Left kidney (tissue), 8 donors: Measurements from ENCODE around the gene ORAI3. TPM values are rescaled to one million over a fixed set of nuclear protein-coding genes. Genes with fewer than 3 reads are reported as not detected.

Source experiments
- DNase-seq: peaks from one replicate; pipeline ENCODE4 v3.0.0-alpha.2; 2013
- long read RNA-seq, 8 donors: transcript quantifications; one replicate each; lab custom pipeline, GENCODE V29; 2026
- polyA plus RNA-seq: library from polyadenylated mRNA; unstranded; fragments of 120-200 nt; gene quantifications from one replicate; pipeline ENCODE4 v1.2.1, GENCODE V29; 2013; ENCODE audit not compliant: insufficient read length

ORAI3 gene
- polyA plus RNA-seq, result 17.2 TPM
- long read RNA-seq, donor 1, transcript ORAI3-201 (2 exons, 2,206 nt), result major isoform, 17 of 20 reads
- long read RNA-seq, donor 1, partial matches to known transcripts, result 0 of 20 reads
- long read RNA-seq, donor 1, other reads (novel, unspliced or antisense), result 0 of 20 reads
- long read RNA-seq, donor 2, transcript ORAI3-201 (2 exons, 2,206 nt), result major isoform, 5 of 6 reads
- long read RNA-seq, donor 2, partial matches to known transcripts, result 0 of 6 reads
- long read RNA-seq, donor 2, other reads (novel, unspliced or antisense), result 0 of 6 reads
- long read RNA-seq, donor 3, transcript ORAI3-201 (2 exons, 2,206 nt), result major isoform, 11 of 14 reads
- long read RNA-seq, donor 3, partial matches to known transcripts, result 0 of 14 reads
- long read RNA-seq, donor 3, other reads (novel, unspliced or antisense), result 0 of 14 reads
- long read RNA-seq, donor 4, result 0 reads
- long read RNA-seq, donor 5, transcript ORAI3-201 (2 exons, 2,206 nt), result major isoform, 16 of 19 reads
- long read RNA-seq, donor 5, partial matches to known transcripts, result 0 of 19 reads
- long read RNA-seq, donor 5, other reads (novel, unspliced or antisense), result 0 of 19 reads
- long read RNA-seq, donor 6, transcript ORAI3-201 (2 exons, 2,206 nt), result major isoform, 14 of 17 reads
- long read RNA-seq, donor 6, partial matches to known transcripts, result 0 of 17 reads
- long read RNA-seq, donor 6, other reads (novel, unspliced or antisense), result 0 of 17 reads
- long read RNA-seq, donor 7, transcript ORAI3-201 (2 exons, 2,206 nt), result major isoform, 13 of 15 reads
- long read RNA-seq, donor 7, partial matches to known transcripts, result 0 of 15 reads
- long read RNA-seq, donor 7, other reads (novel, unspliced or antisense), result 0 of 15 reads
- long read RNA-seq, donor 8, partial matches to known transcripts, result 0 of 3 reads
- long read RNA-seq, donor 8, other reads (novel, unspliced or antisense), result 0 of 3 reads

DNA sequence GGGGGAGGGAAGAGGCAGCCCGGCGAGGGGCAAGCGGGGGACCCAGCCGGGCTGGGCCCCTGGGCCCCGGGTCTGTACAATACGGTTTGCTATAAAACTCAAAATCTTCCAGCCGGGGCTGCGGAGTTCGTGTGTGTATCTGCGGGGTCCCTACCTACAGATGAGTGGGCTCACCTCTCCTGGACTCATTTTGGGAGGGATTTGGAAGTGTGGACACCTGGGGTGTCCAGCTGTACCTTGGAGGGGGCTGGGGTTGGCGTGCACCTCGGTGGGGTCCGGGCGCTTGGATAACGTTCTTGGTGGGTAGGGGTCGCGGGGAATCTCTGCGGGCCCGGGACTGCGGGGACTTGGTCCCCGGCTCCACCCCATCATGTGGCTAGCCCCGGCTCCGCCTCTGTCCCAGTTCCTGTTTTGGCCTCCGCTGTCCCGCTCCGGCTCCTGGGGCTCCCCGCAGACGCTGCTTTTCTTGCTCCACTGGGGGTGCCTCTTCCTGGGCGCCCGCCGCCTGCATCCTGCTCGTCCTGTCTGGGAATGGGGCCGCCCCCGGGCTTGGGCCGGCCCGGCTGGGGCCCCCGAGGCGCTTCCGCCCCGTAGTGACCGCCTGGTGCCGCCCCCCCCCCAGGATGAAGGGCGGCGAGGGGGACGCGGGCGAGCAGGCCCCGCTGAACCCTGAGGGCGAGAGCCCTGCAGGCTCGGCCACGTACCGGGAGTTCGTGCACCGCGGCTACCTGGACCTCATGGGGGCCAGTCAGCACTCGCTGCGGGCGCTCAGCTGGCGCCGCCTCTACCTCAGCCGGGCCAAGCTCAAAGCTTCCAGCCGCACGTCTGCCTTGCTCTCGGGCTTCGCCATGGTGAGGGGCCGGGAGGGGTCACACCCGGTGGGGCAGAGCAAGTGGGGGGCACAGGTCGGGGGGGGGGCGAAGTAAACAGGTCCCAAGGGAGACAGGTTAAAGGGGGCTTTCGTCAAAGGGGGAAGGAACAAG, at the start of gene ORAI3:
ORAI3 (plus strand) TSS at position 402 of the 983 bp plus-strand sequence; CDS start at position 624, 222 bp downstream.
- peak; percentile 65 for DNase-seq

DNA sequence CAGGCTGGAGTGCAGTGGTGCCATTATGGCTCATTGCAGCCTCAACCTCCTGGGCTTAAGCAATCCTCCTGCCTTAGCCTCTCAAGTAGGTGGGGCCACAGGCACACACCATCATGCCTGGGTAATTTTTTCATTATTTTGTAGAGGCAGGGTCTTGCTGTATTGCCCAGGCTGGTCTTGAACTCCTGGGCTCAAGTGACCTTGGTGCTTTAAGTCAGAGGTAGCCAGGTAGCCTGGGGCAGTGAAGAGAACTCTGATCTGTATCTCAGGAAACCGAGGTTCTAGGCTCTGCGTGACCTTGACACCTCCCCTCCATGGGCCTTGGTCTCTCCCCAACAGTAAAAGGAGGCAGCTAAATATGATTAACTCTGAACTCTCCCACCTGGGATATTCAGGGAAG, 49.1 kb upstream of the ORAI3 start:
- DNase-seq, result no peak

DNA sequence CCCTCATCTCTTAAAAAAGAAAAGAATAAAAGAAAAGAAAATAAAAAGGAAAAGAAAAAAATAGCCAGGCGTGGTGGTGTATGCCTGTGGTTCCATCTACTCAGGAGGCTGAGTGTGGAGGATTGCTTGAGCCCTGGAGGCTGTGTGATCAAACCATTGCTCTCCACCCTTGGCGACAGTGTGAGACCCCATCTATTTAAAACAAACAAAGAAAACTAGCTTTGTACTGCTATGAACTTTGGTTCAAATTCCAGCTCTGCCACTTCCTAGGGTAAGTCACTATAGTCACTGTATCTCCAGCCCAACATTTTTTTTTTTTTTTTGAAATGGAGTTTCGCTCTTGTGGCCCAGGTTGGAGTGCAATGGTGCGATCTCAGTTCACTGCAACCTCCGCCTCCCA, 48.3 kb upstream of the ORAI3 start:
- DNase-seq, result no peak

DNA sequence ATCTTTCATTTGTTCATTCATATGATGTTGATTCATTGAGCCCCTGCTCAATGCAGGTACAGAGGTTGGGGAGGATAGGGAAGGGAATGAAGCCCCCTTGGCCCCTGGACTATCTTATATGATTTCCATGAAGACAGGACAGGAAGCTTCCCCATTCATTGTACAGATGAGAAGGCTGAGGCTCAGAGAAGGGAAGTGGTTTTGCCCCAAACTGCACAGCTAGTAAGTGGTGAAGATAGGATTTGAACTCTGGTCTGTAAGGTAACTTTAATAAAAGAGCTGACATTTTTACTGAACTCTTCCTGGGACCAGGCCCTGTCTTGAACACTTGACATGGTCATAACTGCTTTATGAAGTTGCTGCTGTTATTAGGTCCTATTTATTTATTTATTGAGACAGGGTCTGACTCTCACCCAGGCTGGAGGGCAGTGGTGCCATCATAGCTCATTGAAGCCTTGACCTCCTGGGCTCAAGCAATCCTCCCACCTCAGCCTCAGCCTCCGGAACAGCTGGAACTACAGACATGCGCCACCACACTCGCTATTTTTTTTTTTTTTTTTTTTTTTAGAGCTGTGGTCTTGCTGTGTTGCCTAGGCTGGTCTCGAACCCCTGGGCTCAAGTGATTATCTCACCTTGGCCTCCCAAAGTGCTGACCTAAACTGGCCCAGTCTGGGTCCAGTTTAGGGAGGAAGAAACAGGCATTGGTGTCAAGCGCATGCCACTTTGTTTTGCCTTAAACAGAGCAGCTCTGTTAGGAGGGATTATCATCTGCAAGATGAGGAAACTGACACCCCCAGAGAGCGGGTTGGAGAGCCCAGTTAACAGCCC, 47.5 kb upstream of the ORAI3 start:
- DNase-seq, result no peak

DNA sequence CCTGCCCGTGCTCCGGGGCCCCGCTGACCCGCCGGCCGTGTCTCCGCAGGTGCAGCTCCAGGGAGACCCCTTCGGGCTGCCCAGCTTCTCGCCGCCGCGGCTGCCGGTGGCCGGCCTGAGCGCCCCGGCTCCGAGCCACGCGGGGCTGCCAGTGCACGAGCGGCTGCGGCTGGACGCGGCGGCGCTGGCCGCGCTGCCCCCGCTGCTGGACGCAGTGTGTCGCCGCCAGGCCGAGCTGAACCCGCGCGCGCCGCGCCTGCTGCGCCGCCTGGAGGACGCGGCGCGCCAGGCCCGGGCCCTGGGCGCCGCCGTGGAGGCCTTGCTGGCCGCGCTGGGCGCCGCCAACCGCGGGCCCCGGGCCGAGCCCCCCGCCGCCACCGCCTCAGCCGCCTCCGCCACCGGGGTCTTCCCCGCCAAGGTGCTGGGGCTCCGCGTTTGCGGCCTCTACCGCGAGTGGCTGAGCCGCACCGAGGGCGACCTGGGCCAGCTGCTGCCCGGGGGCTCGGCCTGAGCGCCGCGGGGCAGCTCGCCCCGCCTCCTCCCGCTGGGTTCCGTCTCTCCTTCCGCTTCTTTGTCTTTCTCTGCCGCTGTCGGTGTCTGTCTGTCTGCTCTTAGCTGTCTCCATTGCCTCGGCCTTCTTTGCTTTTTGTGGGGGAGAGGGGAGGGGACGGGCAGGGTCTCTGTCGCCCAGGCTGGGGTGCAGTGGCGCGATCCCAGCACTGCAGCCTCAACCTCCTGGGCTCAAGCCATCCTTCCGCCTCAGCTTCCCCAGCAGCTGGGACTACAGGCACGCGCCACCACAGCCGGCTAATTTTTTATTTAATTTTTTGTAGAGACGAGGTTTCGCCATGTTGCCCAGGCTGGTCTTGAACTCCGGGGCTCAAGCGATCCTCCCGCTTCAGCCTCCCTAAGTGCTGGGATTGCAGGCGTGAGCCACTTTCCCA, 46.6 kb upstream of the ORAI3 start:
- DNase-seq, result peak; percentile 56

DNA sequence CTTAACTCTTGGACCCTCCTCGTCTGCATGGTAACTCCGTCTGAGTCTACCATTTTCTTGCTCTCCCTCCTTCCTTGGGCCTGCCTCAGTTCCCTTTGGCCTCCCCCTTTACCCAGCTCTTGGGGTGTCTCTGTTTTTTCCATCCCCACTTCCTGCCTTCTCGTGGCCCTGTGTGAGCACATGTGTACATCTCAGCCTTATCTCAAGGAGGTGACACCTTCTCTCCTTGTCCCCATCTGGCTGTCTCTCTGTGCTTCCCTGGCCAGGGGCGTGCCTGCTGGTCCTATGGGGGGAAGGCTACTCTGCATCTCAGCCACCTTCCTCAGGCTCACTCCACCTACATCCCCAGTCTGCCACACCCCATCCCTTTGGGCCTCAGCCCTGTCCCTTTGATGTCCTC, 45.9 kb upstream of the ORAI3 start:
- no peak for DNase-seq

DNA sequence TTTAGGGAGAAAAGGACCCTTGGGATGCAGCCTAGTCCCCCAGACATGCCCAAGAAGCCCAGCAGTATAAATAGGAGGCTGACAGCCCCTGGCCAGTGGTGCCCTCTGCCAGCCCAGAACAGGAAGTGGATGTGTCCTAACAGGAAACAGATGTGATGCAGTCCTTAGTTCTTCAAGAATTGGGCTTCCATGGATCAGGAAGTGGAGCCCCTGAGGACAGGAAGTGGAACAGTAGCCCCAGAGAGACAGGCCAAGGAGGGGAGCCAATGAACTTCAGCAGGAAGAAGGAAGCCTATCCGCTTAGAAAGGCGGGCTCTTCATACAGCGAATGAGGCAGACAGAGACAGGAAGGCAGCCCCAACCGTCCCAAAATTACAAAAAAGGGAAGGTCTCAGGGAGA, 45.3 kb upstream of the ORAI3 start:
- DNase-seq, result no peak

DNA sequence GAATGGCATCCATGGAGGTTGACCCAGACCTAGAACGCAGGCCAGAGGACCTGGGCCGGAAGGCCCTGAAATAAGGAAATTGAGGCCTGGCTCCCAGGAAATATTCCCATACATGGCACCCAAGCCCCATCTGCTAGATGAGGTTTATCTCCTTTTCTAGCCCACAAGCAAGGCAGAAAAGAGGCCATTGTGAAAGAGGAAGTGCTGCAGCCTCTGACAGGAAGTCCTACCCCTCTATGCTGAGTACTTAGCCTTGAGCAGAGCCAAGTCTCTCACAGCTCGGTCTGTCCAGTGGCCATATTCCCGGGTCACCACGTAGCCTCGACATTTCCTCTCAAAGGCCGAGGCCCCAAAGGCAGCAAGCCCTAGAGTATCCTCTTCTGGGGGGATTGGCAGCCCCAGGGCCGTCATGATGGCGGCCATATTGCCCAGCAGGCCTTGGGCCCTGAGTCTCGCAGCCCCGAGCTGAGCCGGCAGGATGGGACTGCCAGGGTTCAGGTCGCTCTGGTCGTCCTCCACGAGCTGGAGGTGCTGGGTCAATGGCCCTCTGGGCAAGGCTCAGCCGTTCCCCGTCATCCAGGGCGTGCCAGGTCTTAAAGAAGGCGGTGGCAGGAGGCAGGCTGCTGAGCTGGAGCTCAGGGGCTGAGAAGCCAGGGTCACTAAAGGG, 44.6 kb upstream of the ORAI3 start:
- no peak for DNase-seq

DNA sequence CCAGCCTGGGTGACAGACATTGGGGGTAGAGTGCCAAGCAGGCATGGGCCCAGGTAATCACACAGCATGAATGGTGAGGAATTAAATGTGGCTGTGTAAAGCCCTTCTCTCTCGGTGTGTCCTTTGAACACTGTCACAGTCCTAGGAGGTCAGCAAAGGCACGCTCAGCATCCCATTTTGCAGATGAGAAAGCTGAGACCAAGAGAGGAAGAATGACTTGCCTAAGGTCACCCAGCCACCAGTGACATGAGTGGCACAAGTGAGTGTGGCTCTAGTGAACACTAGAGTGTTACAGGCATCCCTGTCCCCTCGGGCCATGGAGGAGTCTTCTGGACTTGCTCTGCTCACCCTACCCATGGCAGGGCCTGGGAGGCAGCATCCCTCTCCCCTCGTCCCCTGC, 41.8 kb upstream of the ORAI3 start:
- DNase-seq, result no peak

DNA sequence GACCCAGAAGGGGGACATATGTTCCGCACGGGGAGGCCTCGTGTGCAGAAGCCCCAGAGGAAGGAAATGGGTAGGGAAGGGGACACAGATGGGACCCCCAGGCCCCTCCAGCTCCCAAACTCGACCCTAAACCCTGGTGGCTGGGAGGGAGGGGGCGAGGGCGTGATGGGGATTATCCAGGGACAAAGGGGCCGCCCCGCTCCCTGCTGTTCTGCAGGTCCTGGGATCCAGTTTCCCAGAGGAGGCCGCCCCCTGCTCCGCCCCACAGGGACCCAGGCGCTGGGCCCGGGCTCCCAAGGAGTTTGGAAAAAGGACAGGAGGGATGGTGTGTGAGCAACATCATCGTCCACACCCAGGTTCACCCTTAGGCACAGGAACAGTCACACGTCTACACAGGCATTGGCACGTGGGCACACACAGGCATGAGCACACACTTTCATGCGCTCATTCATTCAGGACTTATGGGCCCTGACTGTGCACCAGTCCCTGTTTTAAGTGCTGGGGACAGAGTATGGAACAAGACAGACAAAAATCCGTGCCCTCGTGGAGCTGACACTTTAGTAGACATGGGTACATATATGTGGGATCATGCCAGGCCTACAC, 38.3 kb upstream of the ORAI3 start:
- DNase-seq, result no peak

DNA sequence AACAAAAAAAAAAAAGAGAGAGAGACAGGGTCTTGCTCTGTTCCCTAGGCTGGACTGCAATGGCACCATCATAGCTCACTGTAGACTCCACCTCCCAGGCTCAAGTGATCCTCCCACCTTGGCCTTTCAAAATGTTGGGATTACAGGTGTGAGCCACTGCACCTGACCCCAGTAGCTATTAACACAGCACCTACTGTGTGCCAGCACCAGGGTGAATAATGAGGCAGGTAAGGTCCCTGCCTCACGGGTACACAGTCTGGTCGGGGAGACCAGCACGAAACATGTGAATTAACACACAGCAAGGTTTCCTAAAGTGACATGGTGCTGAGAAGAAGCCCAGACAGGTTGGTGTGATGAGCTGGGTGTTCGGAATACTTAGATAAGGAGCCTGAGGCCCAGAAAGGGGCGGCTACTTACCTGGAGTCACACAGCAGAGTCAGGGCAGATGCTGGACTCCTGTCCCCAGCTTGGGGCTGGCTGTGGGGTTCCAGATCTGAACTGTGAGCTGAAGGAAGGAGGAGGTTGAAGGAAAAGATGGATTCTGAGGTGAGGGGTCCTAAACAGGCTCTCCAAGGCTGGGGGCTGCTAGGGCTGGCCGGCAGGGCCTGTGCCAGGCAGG, 36.0 kb upstream of the ORAI3 start:
- no peak for DNase-seq

DNA sequence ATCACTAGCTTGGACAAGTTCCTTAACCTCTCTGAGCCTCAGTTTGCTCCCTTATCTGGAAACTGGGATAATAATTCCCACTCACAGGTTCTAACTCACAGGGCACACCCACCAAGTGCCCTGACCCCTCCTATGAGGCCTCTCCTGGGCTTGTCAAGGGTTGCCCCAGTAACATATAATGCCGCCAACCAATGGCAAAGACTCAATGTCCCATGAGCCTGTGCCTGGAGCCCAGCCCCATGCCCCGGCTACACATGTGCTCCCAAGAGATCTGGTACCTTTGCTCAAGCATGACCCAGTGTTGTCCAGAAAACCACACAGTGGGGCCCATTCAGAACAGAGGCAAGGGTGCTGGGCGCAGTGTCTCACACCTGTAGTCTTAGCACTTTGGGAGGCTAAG, 34.0 kb upstream of the ORAI3 start:
- DNase-seq, result no peak

DNA sequence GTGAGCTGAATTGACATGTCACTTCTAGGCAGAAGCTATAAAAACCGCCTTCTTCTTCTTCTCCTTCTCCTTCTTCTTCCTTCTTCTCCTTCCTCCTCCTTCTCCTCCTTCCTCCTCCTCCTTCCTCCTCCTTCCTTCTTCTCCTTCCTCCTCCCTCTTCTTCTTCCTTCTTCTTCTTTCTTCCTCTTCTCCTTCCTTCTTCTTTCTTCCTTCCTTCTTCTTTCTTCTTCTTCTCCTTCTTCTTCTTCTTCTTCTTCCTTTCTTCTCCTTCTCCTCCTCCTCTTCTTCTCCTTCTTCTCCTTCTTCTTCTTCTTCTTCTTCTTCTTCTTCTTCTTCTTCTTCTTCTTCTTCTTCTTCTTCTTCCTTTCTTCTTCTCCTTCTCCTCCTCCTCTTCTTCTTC, 30.3 kb upstream of the ORAI3 start:
- DNase-seq, result no peak

DNA sequence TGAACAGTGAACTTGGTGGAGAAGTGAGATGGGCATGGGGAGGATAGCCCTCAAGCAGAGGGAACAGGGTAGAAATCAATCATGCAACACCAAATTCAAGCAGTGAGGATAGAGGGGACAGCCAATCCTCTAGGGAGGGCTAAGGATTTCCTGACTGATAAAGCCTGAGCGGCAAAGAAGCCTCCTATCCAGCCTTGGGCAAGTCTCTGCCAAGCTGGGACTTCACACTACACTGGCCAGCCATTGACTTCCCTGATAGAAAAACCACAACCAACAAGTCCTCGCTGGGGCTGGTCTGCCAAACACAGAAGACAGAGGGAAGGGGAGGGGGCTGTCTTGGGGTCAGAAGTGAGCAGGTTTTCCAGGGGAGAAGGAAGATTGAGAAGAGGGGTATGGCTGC, 28.0 kb upstream of the ORAI3 start:
- no peak for DNase-seq

DNA sequence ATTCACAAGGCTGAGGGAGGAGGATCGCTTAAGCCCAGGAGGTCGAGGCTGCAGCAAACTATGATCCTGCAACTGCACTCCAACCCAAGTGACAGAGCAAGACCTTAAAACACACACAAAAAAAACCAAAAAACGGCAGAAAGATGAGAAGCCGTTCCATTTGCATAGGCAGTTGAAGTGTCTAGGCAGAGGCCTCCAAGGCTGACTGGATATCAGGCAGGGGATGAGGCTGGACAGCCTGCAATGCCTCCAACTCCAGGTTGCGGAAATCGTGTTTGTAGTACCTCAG, 27.5 kb upstream of the ORAI3 start:
- no peak for DNase-seq

DNA sequence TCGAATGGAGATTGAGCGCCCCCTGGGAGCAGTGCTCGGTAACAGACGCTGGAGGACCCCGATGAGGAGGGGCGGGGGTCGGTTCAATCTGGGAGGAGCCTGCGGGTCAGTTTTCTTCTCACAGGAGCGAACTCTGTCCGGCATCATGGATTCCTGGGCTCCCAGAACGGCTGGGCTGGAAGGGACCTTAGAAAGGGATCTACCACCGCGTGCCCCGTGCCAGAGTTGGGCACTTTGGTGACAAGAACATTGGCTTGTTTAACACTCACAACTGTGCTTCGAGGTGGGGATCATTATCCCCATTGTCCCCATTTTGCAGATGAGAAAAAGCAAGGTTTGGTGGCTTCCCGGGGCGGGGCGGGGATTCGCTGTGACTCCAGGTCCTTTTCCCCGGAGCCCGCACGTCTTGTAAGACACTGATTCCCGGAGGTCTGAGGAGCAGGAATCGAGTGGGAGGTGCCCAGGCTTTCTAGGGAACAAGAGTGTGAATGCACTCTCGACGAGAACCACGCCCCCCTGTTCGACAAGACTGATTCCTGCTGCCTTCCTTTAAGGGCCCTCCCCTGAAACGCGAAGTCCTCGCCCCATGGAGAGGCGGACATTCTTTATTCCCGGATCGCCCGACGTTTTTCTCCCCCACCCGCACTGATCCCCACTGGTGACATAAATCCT, 27.0 kb upstream of the ORAI3 start:
- peak; percentile 97 for DNase-seq

DNA sequence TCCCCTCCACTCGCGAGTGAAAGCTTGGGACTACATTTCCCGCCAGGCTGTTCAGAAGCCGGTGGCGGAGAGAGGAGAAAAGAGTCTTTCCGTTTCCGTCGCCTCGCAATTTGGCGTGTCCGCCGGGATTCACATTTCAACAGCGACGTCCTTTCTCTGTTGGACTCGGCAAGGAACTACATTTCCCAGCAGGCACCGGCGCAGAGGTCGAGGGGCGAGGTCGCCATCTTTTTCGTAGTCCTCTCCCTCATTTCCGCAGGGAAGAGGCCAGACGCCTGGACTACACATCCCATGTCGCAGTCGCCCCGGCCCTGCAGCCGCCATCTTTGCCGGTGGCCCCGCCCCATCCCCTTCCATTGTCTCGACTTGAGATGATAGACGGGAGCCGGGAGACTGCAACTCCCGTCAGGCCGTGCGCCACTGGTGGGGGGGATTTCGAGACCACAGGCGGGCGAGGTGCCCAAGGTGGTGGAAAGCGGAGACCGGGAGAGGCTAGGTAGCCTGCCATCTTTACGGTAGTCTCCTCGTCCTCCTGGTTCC, 26.4 kb upstream of the ORAI3 start:
- DNase-seq, result peak; percentile 99
